ENCODE data around the gene UBE2N.

UBE2N gene

DNA sequence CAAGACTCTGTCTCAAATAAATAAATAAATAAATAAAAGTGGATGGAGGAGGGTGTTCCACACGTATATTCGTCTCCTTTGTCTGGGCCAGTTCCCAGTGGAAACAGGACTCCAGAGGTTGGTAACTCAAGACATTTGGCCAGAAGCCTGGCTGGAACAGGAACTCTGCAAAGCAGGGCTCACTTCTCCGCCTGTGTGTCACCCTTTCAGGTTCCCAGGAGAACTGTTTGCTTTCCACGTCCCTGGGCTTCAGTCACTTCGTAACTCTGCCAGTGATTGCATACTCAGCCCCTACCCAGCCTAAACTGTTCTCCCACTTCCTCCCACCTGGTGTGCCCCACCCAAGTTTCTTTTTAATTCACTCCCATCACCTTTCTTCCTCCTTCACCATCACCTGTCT, 7.0 kb upstream of the UBE2N start:
- DNase-seq: no peak
- no peak for TF ChIP-seq EZH2 (optimal IDR thresholded peaks at IDR 0.05; ENCODE audit: low read depth, low read length)
- TF ChIP-seq, protein P1, sequence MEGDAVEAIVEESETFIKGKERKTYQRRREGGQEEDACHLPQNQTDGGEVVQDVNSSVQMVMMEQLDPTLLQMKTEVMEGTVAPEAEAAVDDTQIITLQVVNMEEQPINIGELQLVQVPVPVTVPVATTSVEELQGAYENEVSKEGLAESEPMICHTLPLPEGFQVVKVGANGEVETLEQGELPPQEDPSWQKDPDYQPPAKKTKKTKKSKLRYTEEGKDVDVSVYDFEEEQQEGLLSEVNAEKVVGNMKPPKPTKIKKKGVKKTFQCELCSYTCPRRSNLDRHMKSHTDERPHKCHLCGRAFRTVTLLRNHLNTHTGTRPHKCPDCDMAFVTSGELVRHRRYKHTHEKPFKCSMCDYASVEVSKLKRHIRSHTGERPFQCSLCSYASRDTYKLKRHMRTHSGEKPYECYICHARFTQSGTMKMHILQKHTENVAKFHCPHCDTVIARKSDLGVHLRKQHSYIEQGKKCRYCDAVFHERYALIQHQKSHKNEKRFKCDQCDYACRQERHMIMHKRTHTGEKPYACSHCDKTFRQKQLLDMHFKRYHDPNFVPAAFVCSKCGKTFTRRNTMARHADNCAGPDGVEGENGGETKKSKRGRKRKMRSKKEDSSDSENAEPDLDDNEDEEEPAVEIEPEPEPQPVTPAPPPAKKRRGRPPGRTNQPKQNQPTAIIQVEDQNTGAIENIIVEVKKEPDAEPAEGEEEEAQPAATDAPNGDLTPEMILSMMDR (IDR thresholded peaks at IDR 0.05; ENCODE audit: low read length): no peak
- Histone ChIP-seq H3K9me3 (replicated peaks; ENCODE audit: insufficient read depth, low read length) (no peaks in the 10 kb centered on the region), H4K20me1 (ENCODE audit: insufficient read depth, low read length) (no peaks in the 10 kb centered on the region), H3K4me1 (ENCODE audit: low read length) (no peaks in the 10 kb centered on the region), H2AFZ (ENCODE audit: low read length) (no peak overlapping the region), H3K4me3 (ENCODE audit: low read length) (no peak overlapping the region), H3F3A (ENCODE audit: insufficient read depth, low read length) (no peaks in the 10 kb centered on the region), H3K27me3 (replicated peaks; ENCODE audit: insufficient read depth, low read length) (no peaks in the 10 kb centered on the region), H3K9me2 (replicated peaks; ENCODE audit: insufficient read depth, low read length) (no peaks in the 10 kb centered on the region), H3K27ac (ENCODE audit: low read length) (no peak overlapping the region), H3K4me2 (ENCODE audit: low read depth, low read length) (no peak overlapping the region), H3K79me2 (ENCODE audit: low read length) (no peaks in the 10 kb centered on the region), H3K36me3 (replicated peaks; ENCODE audit: insufficient read depth, low read length) (no peaks in the 10 kb centered on the region), H3K9ac (ENCODE audit: low read length) (no peak overlapping the region)

DNA sequence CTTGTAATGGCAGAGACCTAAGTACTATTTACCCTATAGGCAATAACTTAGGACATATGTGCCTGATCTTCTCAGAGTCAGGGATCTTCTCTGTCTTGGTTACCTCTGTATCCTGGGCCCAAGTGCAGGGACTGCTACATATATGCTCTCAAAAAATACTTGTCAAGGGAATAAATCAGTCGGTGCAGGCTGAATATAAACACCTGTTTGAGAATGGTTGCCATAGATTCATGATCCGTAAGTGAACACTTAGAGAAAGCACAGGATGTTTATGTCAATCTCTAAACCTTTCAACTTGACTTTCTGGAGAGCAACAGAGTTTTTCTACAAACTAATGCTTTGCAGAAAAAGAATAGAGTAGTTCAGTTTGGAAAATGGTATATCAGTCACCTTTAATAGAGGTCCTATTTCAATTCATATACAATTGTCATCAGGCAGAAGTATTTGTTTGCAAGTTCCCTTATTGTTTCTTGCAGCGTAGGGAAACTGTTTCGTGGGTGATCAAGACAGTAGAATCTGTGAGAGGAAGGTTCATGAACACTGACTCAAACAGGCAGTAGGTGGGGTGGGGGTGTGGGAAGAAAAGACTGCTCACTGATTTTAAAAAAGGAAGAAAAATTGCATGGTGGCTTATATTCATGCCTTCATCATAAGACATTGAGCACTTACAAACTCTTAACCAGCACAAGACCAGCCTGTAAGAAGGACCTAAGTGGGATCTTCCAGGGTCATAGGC, 6.0 kb upstream of the UBE2N start:
- no peak overlapping the region for H3K4me3 ChIP-seq (ENCODE audit: low read length)
- no peak for DNase-seq

DNA sequence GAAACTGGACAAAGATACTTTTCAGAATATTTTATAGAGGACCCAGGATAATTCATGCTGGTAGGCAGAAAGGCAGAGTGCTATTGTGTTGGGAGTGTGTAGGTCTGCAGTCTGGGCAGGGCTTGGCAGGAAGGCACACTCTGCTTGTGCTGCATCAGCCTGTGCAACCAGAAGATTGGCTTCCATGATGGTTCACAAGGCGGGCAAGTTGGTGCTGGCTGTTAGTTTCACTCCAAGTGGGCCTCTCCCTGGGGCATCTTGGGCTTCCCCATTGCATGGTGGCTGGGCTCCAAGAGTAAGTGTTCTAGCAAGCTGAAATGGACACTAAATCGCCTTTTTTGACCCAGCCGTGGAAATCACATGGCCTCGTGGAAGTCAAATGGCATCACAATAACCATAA, 1.8 kb upstream of the UBE2N start:
- no peaks in the 10 kb centered on the region for H3K36me3 ChIP-seq (replicated peaks; ENCODE audit: insufficient read depth, low read length)
- H4K20me1 ChIP-seq (ENCODE audit: insufficient read depth, low read length): peaks cover 7% of the 10 kb centered on the region; the same call in 1 of the 2 replicates
- H3F3A ChIP-seq (ENCODE audit: insufficient read depth, low read length): peaks cover 9% of the 10 kb centered on the region
- no peak overlapping the region for H3K27ac ChIP-seq (ENCODE audit: low read length)
- TF ChIP-seq EZH2 (optimal IDR thresholded peaks at IDR 0.05; ENCODE audit: low read depth, low read length): no peak
- TF ChIP-seq EZH2phosphoT487 (IDR thresholded peaks at IDR 0.05; ENCODE audit: low read length): no peak
- TF ChIP-seq, protein P1 (IDR thresholded peaks at IDR 0.05; ENCODE audit: low read length): no peak
- no peak overlapping the region for H3K9ac ChIP-seq (ENCODE audit: low read length)
- H3K79me2 ChIP-seq (ENCODE audit: low read length): peaks cover 31% of the 10 kb centered on the region
- no peak overlapping the region for H3K4me2 ChIP-seq (ENCODE audit: low read depth, low read length)
- no peaks in the 10 kb centered on the region for H3K27me3 ChIP-seq (replicated peaks; ENCODE audit: insufficient read depth, low read length)
- H2AFZ ChIP-seq (ENCODE audit: low read length): no peak overlapping the region
- no peak overlapping the region for H3K4me3 ChIP-seq (ENCODE audit: low read length)
- no peak for DNase-seq
- H3K9me3 ChIP-seq (replicated peaks; ENCODE audit: insufficient read depth, low read length): no peaks in the 10 kb centered on the region
- no peaks in the 10 kb centered on the region for H3K9me2 ChIP-seq (replicated peaks; ENCODE audit: insufficient read depth, low read length)
- peaks cover 19% of the 10 kb centered on the region for H3K4me1 ChIP-seq (ENCODE audit: low read length)

More for the DNA sequence above, 6.0 kb upstream of the UBE2N start:
- Histone ChIP-seq H3K79me2 (ENCODE audit: low read length) (no peaks in the 10 kb centered on the region), H3K9me2 (replicated peaks; ENCODE audit: insufficient read depth, low read length) (no peaks in the 10 kb centered on the region), H3K27ac (ENCODE audit: low read length) (no peak overlapping the region), H3F3A (ENCODE audit: insufficient read depth, low read length) (peaks cover 5% of the 10 kb centered on the region), H3K4me1 (ENCODE audit: low read length) (no peaks in the 10 kb centered on the region), H3K36me3 (replicated peaks; ENCODE audit: insufficient read depth, low read length) (no peaks in the 10 kb centered on the region), H3K9me3 (replicated peaks; ENCODE audit: insufficient read depth, low read length) (no peaks in the 10 kb centered on the region), H3K4me2 (ENCODE audit: low read depth, low read length) (no peak overlapping the region), H3K27me3 (replicated peaks; ENCODE audit: insufficient read depth, low read length) (no peaks in the 10 kb centered on the region), H4K20me1 (ENCODE audit: insufficient read depth, low read length) (no peaks in the 10 kb centered on the region), H2AFZ (ENCODE audit: low read length) (no peak overlapping the region), H3K9ac (ENCODE audit: low read length) (no peak overlapping the region)
- no peak for TF ChIP-seq EZH2 (optimal IDR thresholded peaks at IDR 0.05; ENCODE audit: low read depth, low read length)
- TF ChIP-seq, protein P1 (IDR thresholded peaks at IDR 0.05; ENCODE audit: low read length): no peak
- no peak for TF ChIP-seq EZH2phosphoT487 (IDR thresholded peaks at IDR 0.05; ENCODE audit: low read length)
